ENCODE results near the gene NLRC5. TPM values are rescaled to one million over a fixed set of nuclear protein-coding genes. Genes with fewer than 3 reads are reported as not detected.

The NLRC5 gene
- total and polyA plus RNA-seq, 9 of the 15 experiments (the other 6 are each of a cell fraction or from before 2014, with no cell fraction given), result 0.59 to 0.71 TPM; not detected in 7

DNA sequence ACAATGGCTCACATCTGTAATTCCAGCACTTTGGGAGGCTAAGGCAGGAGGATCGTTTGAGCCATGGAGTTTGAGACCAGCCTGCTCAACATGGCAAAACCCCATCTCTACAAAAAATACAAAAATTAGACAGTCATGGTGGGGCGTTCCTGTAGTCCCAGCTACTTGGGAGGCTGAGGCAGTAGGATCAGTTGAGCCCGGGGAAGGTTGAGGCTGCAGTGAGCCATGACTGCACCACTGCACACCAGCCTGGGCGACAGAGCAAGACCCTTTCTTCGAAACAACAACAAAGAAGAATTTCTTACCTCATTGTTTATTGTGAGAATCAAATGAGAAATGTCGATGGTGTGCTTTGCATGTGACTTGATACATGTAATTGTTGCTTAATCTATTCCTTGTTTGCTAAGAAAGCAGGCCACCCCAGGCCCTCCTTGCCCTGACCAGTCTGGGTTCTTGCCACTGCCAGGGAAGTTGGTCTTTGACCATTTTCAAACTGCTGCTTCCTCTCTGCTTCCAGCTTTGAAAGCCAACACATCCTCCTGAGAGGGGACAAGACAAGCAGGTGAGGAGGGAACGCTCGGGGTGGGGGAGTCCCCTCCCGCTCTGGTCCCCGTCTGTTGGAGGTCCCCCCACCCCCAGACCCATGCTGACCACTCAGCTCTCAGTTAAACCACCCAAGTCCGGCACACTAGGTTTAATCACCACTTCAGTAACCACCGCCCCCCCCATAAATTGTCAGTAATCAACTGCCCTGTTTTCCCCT lies 55.8 kb downstream of the NLRC5 start:
- Histone ChIP-seq H3K4me1 (replicated peaks in 1 of 2; ENCODE audit: control insufficient read depth in 2 of 2, insufficient read depth in 2 of 2, low read length in 2 of 2) (no peaks in the 10 kb centered on the region; a peak in 1 of 5 replicates), H4K20me1 (replicated peaks; ENCODE audit: control insufficient read depth, insufficient read depth, low read length) (no peaks in the 10 kb centered on the region), H2AFZ (ENCODE audit: low read depth, low read length) (no peak overlapping the region), H3K9ac (ENCODE audit: insufficient read depth in 1 of 2, low read depth in 2 of 2, low read length in 2 of 2) (peak overlapping the region in 1 of 2 experiments; percentile 2; a peak in 1 of 4 replicates), H3K27ac (ENCODE audit: extremely low read depth, low read depth, low read length) (no peak overlapping the region), H3K9me1 (ENCODE audit: control insufficient read depth, insufficient read depth, low read length) (no peaks in the 10 kb centered on the region), H3K4me2 (ENCODE audit: insufficient read depth, low read length) (peak overlapping the region; percentile 35; the same call in 1 of the 2 replicates), H3K27me3 (ENCODE audit: control insufficient read depth in 2 of 2, insufficient read depth in 2 of 2, low read length in 2 of 2) (peaks cover 3 to 46% of the 10 kb centered on the region in 2 experiments; a peak in 2 of 5 replicates), H3K9me3 (replicated peaks; ENCODE audit: control insufficient read depth, insufficient read depth, low read depth, low read length) (no peaks in the 10 kb centered on the region), H3K79me2 (ENCODE audit: control insufficient read depth, insufficient read depth, low read length) (no peaks in the 10 kb centered on the region), H3K4me3 (no peak overlapping the region), H3K36me3 (ENCODE audit: control insufficient read depth, insufficient read depth, low read length) (no peaks in the 10 kb centered on the region)
- FAIRE-seq, result no peak
- 6% methylated on average over 12 of the region's 12 CpGs for WGBS (ENCODE audit: insufficient coverage, low coverage, missing lambda C conversion rate)
- no peak for TF ChIP-seq FUS (optimal IDR thresholded peaks at IDR 0.05; ENCODE audit: low read depth, low read length)
- TF ChIP-seq, protein P1, sequence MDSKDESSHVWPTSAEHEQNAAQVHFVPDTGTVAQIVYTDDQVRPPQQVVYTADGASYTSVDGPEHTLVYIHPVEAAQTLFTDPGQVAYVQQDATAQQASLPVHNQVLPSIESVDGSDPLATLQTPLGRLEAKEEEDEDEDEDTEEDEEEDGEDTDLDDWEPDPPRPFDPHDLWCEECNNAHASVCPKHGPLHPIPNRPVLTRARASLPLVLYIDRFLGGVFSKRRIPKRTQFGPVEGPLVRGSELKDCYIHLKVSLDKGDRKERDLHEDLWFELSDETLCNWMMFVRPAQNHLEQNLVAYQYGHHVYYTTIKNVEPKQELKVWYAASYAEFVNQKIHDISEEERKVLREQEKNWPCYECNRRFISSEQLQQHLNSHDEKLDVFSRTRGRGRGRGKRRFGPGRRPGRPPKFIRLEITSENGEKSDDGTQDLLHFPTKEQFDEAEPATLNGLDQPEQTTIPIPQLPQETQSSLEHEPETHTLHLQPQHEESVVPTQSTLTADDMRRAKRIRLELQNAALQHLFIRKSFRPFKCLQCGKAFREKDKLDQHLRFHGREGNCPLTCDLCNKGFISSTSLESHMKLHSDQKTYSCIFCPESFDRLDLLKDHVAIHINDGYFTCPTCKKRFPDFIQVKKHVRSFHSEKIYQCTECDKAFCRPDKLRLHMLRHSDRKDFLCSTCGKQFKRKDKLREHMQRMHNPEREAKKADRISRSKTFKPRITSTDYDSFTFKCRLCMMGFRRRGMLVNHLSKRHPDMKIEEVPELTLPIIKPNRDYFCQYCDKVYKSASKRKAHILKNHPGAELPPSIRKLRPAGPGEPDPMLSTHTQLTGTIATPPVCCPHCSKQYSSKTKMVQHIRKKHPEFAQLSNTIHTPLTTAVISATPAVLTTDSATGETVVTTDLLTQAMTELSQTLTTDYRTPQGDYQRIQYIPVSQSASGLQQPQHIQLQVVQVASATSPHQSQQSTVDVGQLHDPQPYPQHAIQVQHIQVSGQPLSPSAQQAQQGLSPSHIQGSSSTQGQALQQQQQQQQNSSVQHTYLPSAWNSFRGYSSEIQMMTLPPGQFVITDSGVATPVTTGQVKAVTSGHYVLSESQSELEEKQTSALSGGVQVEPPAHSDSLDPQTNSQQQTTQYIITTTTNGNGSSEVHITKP (IDR thresholded peaks at IDR 0.05; ENCODE audit: partially characterized antibody), result peak; percentile 70
- ATAC-seq, result no peak
- DNase-seq (ENCODE audit: extremely low read depth in 1 of 4, low spot score in 3 of 4), result no peak
- ChIA-PET POLR2A (interaction anchor here (0.5 to 1.2 kb wide), 3 partner anchors 11 to 144 kb away, joined by 3 to 5 read pairs (median 4); no protein-coding TSS in a partner anchor), CTCF (ENCODE audit: low intra/inter-chr PET ratio) (interaction anchor here (1.2 to 2.1 kb wide), 2 partner anchors 81 to 123 kb away, joined by 3 to 6 read pairs; no protein-coding TSS in a partner anchor)
- intact Hi-C loops (cut with micrococcal nuclease) (loop anchor here (1.0 kb wide), 1 partner anchor 81 kb away; no protein-coding TSS in a partner anchor), in situ Hi-C loops (cut with MboI) (no loop called here)
- no TSS peak for BruUV-seq (replicated peaks)
